Cardiac fibroblast (primary cell): Measurements from ENCODE around the gene RNF8.
"Not testable (repeated sequence)": the region's sequence is repeated elsewhere in the genome, so short reads cannot be mapped to it uniquely, and the experiment has no call there.

Source experiments
- DNase-seq, 2 donors: peaks; one replicate each; pipeline versions ENCODE4 v3.0.0 to v3.0.0-alpha.2; 2010; ENCODE audit warnings: low read depth in 2 of 2
- H3K4me3 ChIP-seq, 2 donors: replicated peaks in 1 of 2; 1 replicate in 1 of 2; 2 replicates in 1 of 2; pipeline ENCODE4 v1.5.1; 2011; ENCODE audit warnings: low read depth in 2 of 2, low read length in 2 of 2, mild to moderate bottlenecking in 2 of 2, moderate library complexity in 1 of 2
- TF ChIP-seq, protein P1 (sequence below): IDR thresholded peaks from one replicate; pipeline ENCODE4 v1.5.1; 2011; ENCODE audit warnings: low read depth, mild to moderate bottlenecking, low read length, inconsistent platforms

The RNF8 gene

DNA sequence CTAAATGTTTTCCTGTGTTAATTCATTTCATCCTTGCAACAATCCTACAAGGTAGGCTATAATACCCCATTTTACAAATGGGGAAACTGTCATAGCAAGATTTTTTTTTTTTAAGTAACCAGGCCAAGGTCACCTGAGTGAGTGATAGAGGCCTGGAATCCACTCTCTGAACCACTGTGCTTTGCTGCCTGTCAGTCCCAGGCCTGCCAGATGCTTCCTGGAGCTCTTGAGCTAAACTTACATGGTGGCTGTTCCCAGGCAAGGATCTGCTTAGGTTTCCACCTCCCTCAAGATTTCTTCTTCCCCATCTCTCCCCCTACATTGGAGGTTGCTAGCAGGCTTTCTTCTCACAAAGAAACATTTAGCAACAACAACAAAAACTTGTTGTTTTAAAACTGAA is 32.7 kb upstream of the RNF8 start:
- TF ChIP-seq, protein P1, sequence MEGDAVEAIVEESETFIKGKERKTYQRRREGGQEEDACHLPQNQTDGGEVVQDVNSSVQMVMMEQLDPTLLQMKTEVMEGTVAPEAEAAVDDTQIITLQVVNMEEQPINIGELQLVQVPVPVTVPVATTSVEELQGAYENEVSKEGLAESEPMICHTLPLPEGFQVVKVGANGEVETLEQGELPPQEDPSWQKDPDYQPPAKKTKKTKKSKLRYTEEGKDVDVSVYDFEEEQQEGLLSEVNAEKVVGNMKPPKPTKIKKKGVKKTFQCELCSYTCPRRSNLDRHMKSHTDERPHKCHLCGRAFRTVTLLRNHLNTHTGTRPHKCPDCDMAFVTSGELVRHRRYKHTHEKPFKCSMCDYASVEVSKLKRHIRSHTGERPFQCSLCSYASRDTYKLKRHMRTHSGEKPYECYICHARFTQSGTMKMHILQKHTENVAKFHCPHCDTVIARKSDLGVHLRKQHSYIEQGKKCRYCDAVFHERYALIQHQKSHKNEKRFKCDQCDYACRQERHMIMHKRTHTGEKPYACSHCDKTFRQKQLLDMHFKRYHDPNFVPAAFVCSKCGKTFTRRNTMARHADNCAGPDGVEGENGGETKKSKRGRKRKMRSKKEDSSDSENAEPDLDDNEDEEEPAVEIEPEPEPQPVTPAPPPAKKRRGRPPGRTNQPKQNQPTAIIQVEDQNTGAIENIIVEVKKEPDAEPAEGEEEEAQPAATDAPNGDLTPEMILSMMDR, result no peak
- DNase-seq, result no peak
- no peak overlapping the region for H3K4me3 ChIP-seq

GRCh38 chr6:37321516-37322415 is 32.0 kb upstream of the RNF8 start:
- TF ChIP-seq, protein P1, result no peak
- H3K4me3 ChIP-seq, result no peak overlapping the region
- no peak for DNase-seq

GRCh38 chr6:37323580-37323979 is 30.2 kb upstream of the RNF8 start:
- TF ChIP-seq, protein P1, result no peak

GRCh38 chr6:37324131-37325033 is 29.4 kb upstream of the RNF8 start:
- H3K4me3 ChIP-seq, result no peak overlapping the region
- DNase-seq, result peak in 1 of 2 donors; percentile 70
- TF ChIP-seq, protein P1, result no peak

More at GRCh38 chr6:37323580-37323979, 30.2 kb upstream of the RNF8 start:
- peak; percentile 9 to 63 for DNase-seq
- H3K4me3 ChIP-seq, result no peak overlapping the region

DNA sequence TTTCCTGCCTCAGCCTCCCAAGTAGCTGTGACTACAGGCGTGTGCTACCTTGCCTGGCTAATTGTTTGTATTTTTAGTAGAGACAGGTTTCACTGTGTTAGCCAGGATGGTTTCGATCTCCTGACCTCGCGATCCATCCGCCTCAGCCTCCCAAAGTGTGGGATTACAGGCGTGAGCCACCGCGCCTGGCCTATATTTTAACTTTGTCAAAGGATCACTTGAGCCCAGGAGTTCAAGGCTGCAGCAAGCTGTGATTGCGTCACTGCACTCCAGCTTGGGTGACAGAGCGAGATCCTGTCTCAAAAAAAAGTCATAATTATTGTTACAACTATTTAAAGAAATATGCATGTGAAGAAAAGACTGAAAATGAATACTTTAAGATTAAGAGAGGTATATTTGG is 23.4 kb upstream of the RNF8 start:
- not testable (repeated sequence) for DNase-seq, H3K4me3 ChIP-seq

DNA sequence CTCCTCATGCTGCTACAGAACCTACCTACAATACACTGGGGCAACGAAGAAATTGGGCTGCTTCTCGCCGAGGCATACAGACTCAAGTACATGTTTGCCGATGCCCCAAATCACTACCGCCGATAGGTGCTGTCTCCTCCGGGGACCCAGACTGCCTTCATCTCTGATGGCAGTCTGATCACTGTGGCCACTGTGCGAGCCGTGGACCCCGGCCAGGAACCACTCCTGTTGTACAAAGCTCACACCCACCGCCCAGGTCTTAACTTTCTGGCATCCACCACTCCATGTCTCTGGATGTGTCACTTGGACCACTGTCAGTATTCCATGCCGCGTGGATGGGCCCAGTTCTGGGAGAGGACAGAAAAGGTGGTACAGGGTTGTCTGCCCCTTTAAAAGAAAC is 22.7 kb upstream of the RNF8 start:
- DNase-seq, result no peak
- H3K4me3 ChIP-seq, result no peak overlapping the region
- TF ChIP-seq, protein P1, result no peak

- H3K4me3 ChIP-seq, result no peak overlapping the region
- DNase-seq, result no peak
- TF ChIP-seq, protein P1, result no peak
These were observed 20.9 kb upstream of the RNF8 start for GRCh38 chr6:37332894-37333293.
